ENCODE data around the gene CAMK4.

GRCh38 chr5:111360173-111360572 lies 136.0 kb downstream of the CAMK4 start:
- TF ChIP-seq CTCF (IDR thresholded peaks at IDR 0.05) (no peak), POLR2A (IDR thresholded peaks at IDR 0.05) (no peak)

Data from uterus (tissue), 2 donors.